ENCODE results near the gene WDR7.

DNA sequence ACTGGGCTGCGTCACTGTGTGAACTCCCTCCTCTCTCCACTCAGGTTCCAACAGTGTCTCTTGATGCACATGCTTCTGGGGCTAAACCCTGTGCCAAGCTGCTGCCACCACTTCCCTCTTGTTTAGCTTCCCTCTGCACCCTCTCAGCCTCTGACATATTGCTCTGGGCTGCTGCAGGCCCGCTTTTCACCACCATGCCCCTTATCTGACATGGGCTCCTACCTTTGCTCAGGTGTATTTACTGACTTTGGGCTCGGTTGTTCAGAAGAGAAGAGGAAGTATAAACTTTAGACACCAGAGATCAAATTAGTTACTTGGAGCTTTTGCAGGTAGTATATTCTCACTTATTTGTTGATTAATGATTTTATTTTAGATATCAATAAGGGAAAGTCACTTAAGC, 77.6 kb downstream of the WDR7 start:
- TF ChIP-seq, protein P1, sequence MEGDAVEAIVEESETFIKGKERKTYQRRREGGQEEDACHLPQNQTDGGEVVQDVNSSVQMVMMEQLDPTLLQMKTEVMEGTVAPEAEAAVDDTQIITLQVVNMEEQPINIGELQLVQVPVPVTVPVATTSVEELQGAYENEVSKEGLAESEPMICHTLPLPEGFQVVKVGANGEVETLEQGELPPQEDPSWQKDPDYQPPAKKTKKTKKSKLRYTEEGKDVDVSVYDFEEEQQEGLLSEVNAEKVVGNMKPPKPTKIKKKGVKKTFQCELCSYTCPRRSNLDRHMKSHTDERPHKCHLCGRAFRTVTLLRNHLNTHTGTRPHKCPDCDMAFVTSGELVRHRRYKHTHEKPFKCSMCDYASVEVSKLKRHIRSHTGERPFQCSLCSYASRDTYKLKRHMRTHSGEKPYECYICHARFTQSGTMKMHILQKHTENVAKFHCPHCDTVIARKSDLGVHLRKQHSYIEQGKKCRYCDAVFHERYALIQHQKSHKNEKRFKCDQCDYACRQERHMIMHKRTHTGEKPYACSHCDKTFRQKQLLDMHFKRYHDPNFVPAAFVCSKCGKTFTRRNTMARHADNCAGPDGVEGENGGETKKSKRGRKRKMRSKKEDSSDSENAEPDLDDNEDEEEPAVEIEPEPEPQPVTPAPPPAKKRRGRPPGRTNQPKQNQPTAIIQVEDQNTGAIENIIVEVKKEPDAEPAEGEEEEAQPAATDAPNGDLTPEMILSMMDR (conservative IDR thresholded peaks at IDR 0.05; ENCODE audit: low read depth, low read length), result no peak
- TF ChIP-seq RFX5 (IDR thresholded peaks at IDR 0.05; ENCODE audit: low read depth, low read length) (no peak), RCOR1 (IDR thresholded peaks at IDR 0.05; ENCODE audit: insufficient replicate concordance, low read length) (no peak), POLR2A (IDR thresholded peaks at IDR 0.05; ENCODE audit: low read depth, low read length) (no peak), RAD21 (IDR thresholded peaks at IDR 0.05; ENCODE audit: low read length) (no peak), MAFK (IDR thresholded peaks at IDR 0.05; ENCODE audit: low read depth, low read length) (no peak)
